GM12873 (cell line): ENCODE data around the gene LRRC31.

ENCODE experiments used
- TF ChIP-seq, protein P1 (sequence below): IDR thresholded peaks from 2 replicates; pipeline ENCODE4 v1.5.1; 2012; ENCODE audit warnings: low read depth, mild to moderate bottlenecking, moderate library complexity, low read length, control low read depth; ENCODE audit not compliant: insufficient read depth; ENCODE audit errors: missing control alignments

The LRRC31 gene

GRCh38 chr3:169861871-169862270 is 7.9 kb downstream of the LRRC31 start:
- TF ChIP-seq, protein P1, sequence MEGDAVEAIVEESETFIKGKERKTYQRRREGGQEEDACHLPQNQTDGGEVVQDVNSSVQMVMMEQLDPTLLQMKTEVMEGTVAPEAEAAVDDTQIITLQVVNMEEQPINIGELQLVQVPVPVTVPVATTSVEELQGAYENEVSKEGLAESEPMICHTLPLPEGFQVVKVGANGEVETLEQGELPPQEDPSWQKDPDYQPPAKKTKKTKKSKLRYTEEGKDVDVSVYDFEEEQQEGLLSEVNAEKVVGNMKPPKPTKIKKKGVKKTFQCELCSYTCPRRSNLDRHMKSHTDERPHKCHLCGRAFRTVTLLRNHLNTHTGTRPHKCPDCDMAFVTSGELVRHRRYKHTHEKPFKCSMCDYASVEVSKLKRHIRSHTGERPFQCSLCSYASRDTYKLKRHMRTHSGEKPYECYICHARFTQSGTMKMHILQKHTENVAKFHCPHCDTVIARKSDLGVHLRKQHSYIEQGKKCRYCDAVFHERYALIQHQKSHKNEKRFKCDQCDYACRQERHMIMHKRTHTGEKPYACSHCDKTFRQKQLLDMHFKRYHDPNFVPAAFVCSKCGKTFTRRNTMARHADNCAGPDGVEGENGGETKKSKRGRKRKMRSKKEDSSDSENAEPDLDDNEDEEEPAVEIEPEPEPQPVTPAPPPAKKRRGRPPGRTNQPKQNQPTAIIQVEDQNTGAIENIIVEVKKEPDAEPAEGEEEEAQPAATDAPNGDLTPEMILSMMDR, result no peak

GRCh38 chr3:169857811-169858210 is 11.9 kb downstream of the LRRC31 start:
- TF ChIP-seq, protein P1, result no peak

- TF ChIP-seq, protein P1, result no peak
These were observed 14.2 kb downstream of the LRRC31 start for GRCh38 chr3:169855514-169855913.

- TF ChIP-seq, protein P1, result no peak
These were observed 19.1 kb downstream of the LRRC31 start for GRCh38 chr3:169850618-169851017.

DNA sequence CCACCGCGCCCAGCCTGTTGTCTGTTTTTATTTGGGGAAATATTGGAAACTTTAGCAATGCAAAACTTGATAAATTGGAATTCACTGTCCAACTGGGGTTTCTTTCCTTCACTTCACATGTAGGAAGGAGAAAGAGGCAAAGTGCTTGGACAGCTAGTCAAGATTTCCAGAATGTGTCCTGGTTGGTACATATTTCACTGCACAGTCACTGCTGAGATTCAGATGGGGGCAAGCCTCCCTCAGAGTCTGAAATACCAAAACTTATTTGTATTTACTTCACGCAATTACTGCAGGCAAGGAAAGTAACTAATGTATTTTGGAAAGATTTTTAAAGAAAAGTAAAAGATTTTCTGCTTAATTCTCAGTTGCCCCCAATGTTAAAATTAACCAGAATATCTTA is 21.0 kb downstream of the LRRC31 start:
- TF ChIP-seq, protein P1, result no peak

GRCh38 chr3:169847896-169848295 is 21.8 kb downstream of the LRRC31 start:
- TF ChIP-seq, protein P1, result no peak

- TF ChIP-seq, protein P1, result no peak
These were observed 23.1 kb downstream of the LRRC31 start for GRCh38 chr3:169846458-169847193.
